GM12878 (cell line): ENCODE measurements around the gene TSHZ2. TPM values are rescaled to one million over a fixed set of nuclear protein-coding genes. Genes with fewer than 3 reads are reported as not detected.

Experiments
- ATAC-seq: fragments of 200-7000 bp; cut with Tn5 transposase; 3 replicates; pipeline ENCODE4 v1.9.1; 2020; ENCODE audit warnings: mild to moderate bottlenecking, moderate library complexity
- BruUV-seq: library from RNA; stranded (reverse); fragments of 400-500 nt; replicated peaks from 2 replicates; lab custom pipeline; 2021; lab: Mats Ljungman, UMichigan
- CTCF ChIA-PET: fragments of 300-600 bp; sonication (Branson Sonifier 250); formaldehyde crosslinking; extraction: SDS; loops from one replicate; lab custom pipeline; 2021; ENCODE audit warnings: inconsistent platforms; lab: Yijun Ruan, JAX
- POLR2A ChIA-PET: fragments of 350-600 bp; formaldehyde crosslinking; extraction: SDS; loops from one replicate; lab custom pipeline; 2021; ENCODE audit warnings: inconsistent platforms; lab: Charles Lee
- RAD21 ChIA-PET: fragments of 300-600 bp; sonication (Branson Sonifier 250); formaldehyde crosslinking; loops from one replicate; lab custom pipeline; 2023; ENCODE audit warnings: antibody characterized with exemption; ENCODE audit not compliant: unreplicated experiment; lab: Charles Lee
- SMC1A ChIA-PET: fragments of 300-600 bp; sonication (Branson Sonifier 250); formaldehyde crosslinking; loops from one replicate; lab custom pipeline; 2023; ENCODE audit not compliant: unreplicated experiment, uncharacterized antibody; lab: Charles Lee
- DNase-seq: peaks from one replicate; pipeline ENCODE4 v3.0.0-alpha.2; 2011; ENCODE audit warnings: low read depth, low spot score
- FAIRE-seq: peaks from 3 replicates; lab custom pipeline; 2011; peaks lifted over from hg19 to GRCh38; lab: Jason Lieb, UNC
- H2AFZ ChIP-seq: 2 replicates; pipeline ENCODE4 v1.6.0; 2011; ENCODE audit warnings: low read depth, low read length, control low read depth; ENCODE audit not compliant: control insufficient read depth
- H3K27ac ChIP-seq: 2 replicates; pipeline ENCODE4 v1.5.1; 2011; ENCODE audit warnings: control low read depth; ENCODE audit not compliant: control insufficient read depth, insufficient read depth
- H3K27me3 ChIP-seq, 2 experiments: replicated peaks in 1 of 2; 2 replicates each; pipeline versions ENCODE4 v1.6.0 to v1.6.1; 2011; ENCODE audit warnings: low read length in 1 of 2; ENCODE audit not compliant: control insufficient read depth in 2 of 2, insufficient read depth in 2 of 2
- H3K36me3 ChIP-seq, 2 experiments: 2 replicates each; pipeline ENCODE4 v1.5.1; 2011; ENCODE audit warnings: low read length in 1 of 2; ENCODE audit not compliant: control insufficient read depth in 2 of 2, insufficient read depth in 2 of 2
- H3K4me1 ChIP-seq: 2 replicates; pipeline ENCODE4 v1.6.1; 2011; ENCODE audit warnings: mild to moderate bottlenecking, low read length, moderate library complexity, mixed read lengths; ENCODE audit not compliant: control insufficient read depth, insufficient read depth
- H3K4me2 ChIP-seq: 2 replicates; pipeline ENCODE4 v1.6.0; 2011; ENCODE audit warnings: control low read depth; ENCODE audit not compliant: control insufficient read depth, insufficient read depth
- H3K4me3 ChIP-seq: fragments of 200-600 bp; sonication (generic); 2 replicates; pipeline ENCODE4 v1.5.1; 2016
- H3K79me2 ChIP-seq: 2 replicates; pipeline ENCODE4 v1.6.0; 2011; ENCODE audit warnings: low read length; ENCODE audit not compliant: control insufficient read depth, insufficient read depth
- H3K9ac ChIP-seq: 2 replicates; pipeline ENCODE4 v1.8.0; 2011; ENCODE audit warnings: low read length, control low read depth, mixed read lengths; ENCODE audit not compliant: control insufficient read depth, insufficient read depth
- H3K9me3 ChIP-seq: replicated peaks from 3 replicates; pipeline ENCODE4 v1.5.1; 2011; ENCODE audit warnings: mild to moderate bottlenecking, low read length; ENCODE audit not compliant: control insufficient read depth, insufficient read depth
- H4K20me1 ChIP-seq: 2 replicates; pipeline ENCODE4 v1.6.0; 2011; ENCODE audit not compliant: control insufficient read depth, insufficient read depth
- ETV6 ChIP-seq, 2 experiments: fragments of 450-650 bp in 1 of 2; IDR thresholded peaks in 1 of 2; conservative IDR thresholded peaks in 1 of 2; 2 replicates each; pipeline ENCODE4 v1.6.1; 2014; ENCODE audit warnings: antibody characterized with exemption in 1 of 2, borderline replicate concordance in 1 of 2, low read depth in 1 of 2, mild to moderate bottlenecking in 1 of 2, moderate library complexity in 1 of 2
- EZH2 ChIP-seq: IDR thresholded peaks from 2 replicates; pipeline ENCODE4 v1.6.1; 2012; ENCODE audit warnings: low read depth, mild to moderate bottlenecking, control low read depth, inconsistent platforms, low read length, borderline replicate concordance; ENCODE audit not compliant: control insufficient read depth
- FOS ChIP-seq: IDR thresholded peaks from 3 replicates; pipeline ENCODE4 v1.6.1; 2011; ENCODE audit warnings: borderline replicate concordance; ENCODE audit not compliant: insufficient read length; ENCODE audit errors: extremely low read depth
- FOXM1 ChIP-seq: IDR thresholded peaks from 2 replicates; pipeline ENCODE4 v1.6.1; 2012; ENCODE audit warnings: low read depth, mild to moderate bottlenecking, inconsistent platforms, low read length, moderate library complexity
- IKZF2 ChIP-seq, 2 experiments: fragments of 450-650 bp; IDR thresholded peaks; 2 replicates each; pipeline ENCODE4 v1.6.1; 2017; ENCODE audit warnings: mild to moderate bottlenecking in 2 of 2, moderate library complexity in 2 of 2
- MXI1 ChIP-seq: fragments of 150-350 bp; IDR thresholded peaks from 2 replicates; pipeline ENCODE4 v1.6.1; 2011; ENCODE audit warnings: low read depth, mild to moderate bottlenecking, inconsistent platforms, low read length, improper control_type of control experiment
- NRF1 ChIP-seq: conservative IDR thresholded peaks from 2 replicates; pipeline ENCODE4 v1.6.1; 2011; ENCODE audit warnings: mild to moderate bottlenecking, low read depth, low read length, improper control_type of control experiment
- PAX5 ChIP-seq: IDR thresholded peaks from 2 replicates; pipeline ENCODE4 v1.6.1; 2011; ENCODE audit warnings: low read depth, low read length, borderline replicate concordance
- PRDM15 ChIP-seq: fragments of 450-650 bp; formaldehyde crosslinking; IDR thresholded peaks from 2 replicates; pipeline ENCODE4 v1.4.0; 2020; ENCODE audit warnings: mild to moderate bottlenecking, moderate library complexity
- SMC3 ChIP-seq: IDR thresholded peaks from 2 replicates; pipeline ENCODE4 v1.6.1; 2011; ENCODE audit warnings: low read length, improper control_type of control experiment, borderline replicate concordance
- TCF7 ChIP-seq: IDR thresholded peaks from 2 replicates; pipeline ENCODE4 v1.6.1; 2014; ENCODE audit warnings: antibody characterized with exemption, borderline replicate concordance
- WRNIP1 ChIP-seq: IDR thresholded peaks from 2 replicates; pipeline ENCODE4 v1.6.1; 2011; ENCODE audit warnings: low read depth, low read length, improper control_type of control experiment, borderline replicate concordance
- ZNF24 ChIP-seq: fragments of 450-650 bp; IDR thresholded peaks from 2 replicates; pipeline ENCODE4 v1.6.1; 2017; ENCODE audit warnings: antibody characterized with exemption, mild to moderate bottlenecking
- WGBS: methylation state at CpG from one replicate; pipeline ENCODE4 v1.1.6; 2016; ENCODE audit warnings: low lambda C conversion rate; ENCODE audit not compliant: insufficient replicate concordance, insufficient coverage; ENCODE audit errors: missing lambda C conversion rate; 5-methylcytosine and 5-hydroxymethylcytosine counted together
- in situ Hi-C: fragments of 300-500 bp; cut with MboI; formaldehyde crosslinking; loops from 9 replicates; pipeline ENCODE4 v1.14.3; 2018; ENCODE audit warnings: mixed read lengths
- intact Hi-C: fragments of 100-400 bp; cut with micrococcal nuclease; formaldehyde crosslinking; loops from one replicate; pipeline ENCODE4 v1.14.2; 2022; ENCODE audit not compliant: unreplicated experiment
- polyA plus RNA-seq, 11 experiments: library from polyadenylated mRNA; depleted of rRNA in 4 of 11; unstranded in 6 of 11; stranded (reverse) in 5 of 11; fragments of >200 nt; fragmentation: Nextera tagmentation in 4 of 11; fragmentation: Illumina TruSeq in 1 of 11; extraction: Ambion mirVana in 4 of 11; extraction: Trizol in 1 of 11; gene quantifications; 1 replicate in 1 of 11; 2 replicates in 10 of 11; pipeline versions ENCODE4 v1.2.1 to v1.2.3, GENCODE V29; 2011 to 2016; ENCODE audit warnings: inconsistent platforms in 2 of 11, missing spikeins in 2 of 11, low read depth in 1 of 11
- total RNA-seq, 4 experiments: library from RNA; depleted of rRNA in 3 of 4; stranded (reverse); fragments of >200 nt in 3 of 4; fragmentation: Illumina TruSeq in 1 of 4; extraction: Trizol in 1 of 4; gene quantifications; 2 replicates each; pipeline versions ENCODE4 v1.2.1 to v1.2.3, GENCODE V29; 2013 to 2021

TSHZ2 gene
- total and polyA plus RNA-seq, 10 of the 15 experiments (the other 5 are each of a cell fraction or from before 2014, with no cell fraction given), result 0.01 to 0.86 (median 0.13) TPM; not detected in 2

GRCh38 chr20:53513168-53513488 is 541.0 kb downstream of the TSHZ2 start:
- Histone ChIP-seq H3K4me2 (no peak overlapping the region), H4K20me1 (no peaks in the 10 kb centered on the region), H3K9ac (no peak overlapping the region), H3K79me2 (no peaks in the 10 kb centered on the region), H3K27ac (no peak overlapping the region), H3K4me3 (no peak overlapping the region), H2AFZ (no peak overlapping the region), H3K9me3 (no peaks in the 10 kb centered on the region), H3K4me1 (no peaks in the 10 kb centered on the region), H3K36me3 (no peaks in the 10 kb centered on the region), H3K27me3 (no peaks in the 10 kb centered on the region)
- no peak for FAIRE-seq
- ChIA-PET SMC1A (interaction anchor here (0.7 to 1.2 kb wide), 2 partner anchors 35 to 38 kb away, joined by 3 read pairs; no protein-coding TSS in a partner anchor), CTCF (no interaction called here), POLR2A (no interaction called here), RAD21 (no interaction called here)
- no peak for ATAC-seq
- intact Hi-C loops, result no loop called here
- no TSS peak for BruUV-seq
- WGBS, result 0% methylated on average over 2 of the region's 2 CpGs
- in situ Hi-C loops, result no loop called here
- no peak for DNase-seq
- TF ChIP-seq FOXM1, result no peak
- no peak for TF ChIP-seq ZNF24
- TF ChIP-seq IKZF2 (IDR thresholded peaks at IDR 0.05), result no peak

GRCh38 chr20:53513489-53514298 is 541.5 kb downstream of the TSHZ2 start:
- ChIA-PET SMC1A (interaction anchor here (0.7 to 1.2 kb wide), 3 partner anchors 29 to 38 kb away, joined by 3 to 4 read pairs (median 3); no protein-coding TSS in a partner anchor), POLR2A (no interaction called here), RAD21 (no interaction called here), CTCF (interaction anchor here (0.9 kb wide), 1 partner anchor 33 kb away, joined by 4 read pairs; no protein-coding TSS in a partner anchor)
- H3K4me3 ChIP-seq, result no peak overlapping the region
- in situ Hi-C loops (no loop called here), intact Hi-C loops (no loop called here)
- no peaks in the 10 kb centered on the region for H3K9me3 ChIP-seq
- no peaks in the 10 kb centered on the region for H4K20me1 ChIP-seq
- no peaks in the 10 kb centered on the region for H3K36me3 ChIP-seq
- H3K4me1 ChIP-seq, result no peaks in the 10 kb centered on the region
- no peak overlapping the region for H3K4me2 ChIP-seq
- DNase-seq, result no peak
- no peaks in the 10 kb centered on the region for H3K27me3 ChIP-seq
- H3K27ac ChIP-seq, result no peak overlapping the region
- no peaks in the 10 kb centered on the region for H3K79me2 ChIP-seq
- WGBS, result 58% methylated on average over 18 of the region's 18 CpGs
- H3K9ac ChIP-seq, result no peak overlapping the region
- no peak overlapping the region for H2AFZ ChIP-seq
- no peak for ATAC-seq
- no peak for FAIRE-seq
- BruUV-seq, result no TSS peak
- no peak for TF ChIP-seq EZH2
- TF ChIP-seq NRF1, result no peak
- no peak for TF ChIP-seq ETV6 (conservative IDR thresholded peaks at IDR 0.05 in 1 of 2, IDR thresholded peaks at IDR 0.05 in 1 of 2; ENCODE audit: borderline replicate concordance in 1 of 2, low read depth in 1 of 2)
- no peak for TF ChIP-seq PAX5
- no peak for TF ChIP-seq FOS
- no peak for TF ChIP-seq WRNIP1
- no peak for TF ChIP-seq MXI1
- no peak for TF ChIP-seq TCF7
- no peak for TF ChIP-seq SMC3
- TF ChIP-seq PRDM15 (CRISPR knock-in tag), result no peak
